Measurements from ENCODE around the gene NUDT9. TPM values are rescaled to one million over a fixed set of nuclear protein-coding genes. Genes with fewer than 3 reads are reported as not detected.
"Not testable (repeated sequence)": the region's sequence is repeated elsewhere in the genome, so short reads cannot be mapped to it uniquely, and the experiment has no call there.

NUDT9 gene
- total and polyA plus RNA-seq, 4 experiments from 2014 or later, result 16.7 to 24.9 (median 19.7) TPM

- intact Hi-C loops (cut with micrococcal nuclease), result no loop called here
- Histone ChIP-seq H3K27me3 (ENCODE audit: insufficient read depth, low read length) (no peaks in the 10 kb centered on the region), H3K9me3 (ENCODE audit: control insufficient read depth in 1 of 2, low read length in 2 of 2) (no peaks in the 10 kb centered on the region), H3K4me1 (ENCODE audit: insufficient read depth, low read length) (peaks cover 6% of the 10 kb centered on the region), H3K36me3 (ENCODE audit: insufficient read depth, low read length) (no peaks in the 10 kb centered on the region), H3K4me3 (ENCODE audit: low read length in 2 of 2) (no peak overlapping the region), H3K27ac (ENCODE audit: low read depth, low read length) (no peak overlapping the region)
- POLR2A ChIA-PET (ENCODE audit: partially characterized antibody), result interaction anchor here (1.3 to 1.6 kb wide), 2 partner anchors 15 to 16 kb away, joined by 4 read pairs; partner anchors contain the start of genes HSD17B11 and NUDT9
- H3K4me3 Mint-ChIP-seq, result peak overlapping the region in 6 of 8 donors; percentile 3 to 62 (median 28)
- peaks cover 20% of the 10 kb centered on the region in 2 donors for H3K27me3 Mint-ChIP-seq
- no peaks in the 10 kb centered on the region for H3K36me3 Mint-ChIP-seq
- peaks cover 6 to 10% (median 8%) of the 10 kb centered on the region in 4 donors for H3K4me1 Mint-ChIP-seq
- CTCF ChIA-PET (ENCODE audit: partially characterized antibody), result interaction anchor here (0.8 to 1.4 kb wide), 2 partner anchors 15 kb away, joined by 3 to 4 read pairs; partner anchors contain the start of gene HSD17B11
- no peak overlapping the region for H3K27ac Mint-ChIP-seq
- H3K9me3 Mint-ChIP-seq, result peaks cover 0 to 2% (median 0%) of the 10 kb centered on the region in 8 donors
- no peak for DNase-seq
These were observed 15.9 kb upstream of the NUDT9 start for GRCh38 chr4:87406462-87406861.

- H3K27ac ChIP-seq (ENCODE audit: low read depth, low read length); H3K27ac Mint-ChIP-seq: not testable (repeated sequence)
These were observed 15.5 kb upstream of the NUDT9 start for GRCh38 chr4:87406902-87407301.

GRCh38 chr4:87409420-87409939, 12.9 kb upstream of the NUDT9 start:
- Mint-ChIP-seq H3K27me3 (peaks cover 20% of the 10 kb centered on the region in 2 donors), H3K27ac (no peak overlapping the region), H3K9me3 (peaks cover 0 to 2% (median 0%) of the 10 kb centered on the region in 8 donors), H3K36me3 (no peaks in the 10 kb centered on the region), H3K4me1 (peaks cover 6 to 10% (median 8%) of the 10 kb centered on the region in 4 donors), H3K4me3 (no peak overlapping the region)
- Histone ChIP-seq H3K9me3 (ENCODE audit: control insufficient read depth in 1 of 2, low read length in 2 of 2) (no peaks in the 10 kb centered on the region), H3K36me3 (ENCODE audit: insufficient read depth, low read length) (no peaks in the 10 kb centered on the region), H3K4me3 (ENCODE audit: low read length in 2 of 2) (no peak overlapping the region), H3K4me1 (ENCODE audit: insufficient read depth, low read length) (peaks cover 6% of the 10 kb centered on the region), H3K27me3 (ENCODE audit: insufficient read depth, low read length) (no peaks in the 10 kb centered on the region), H3K27ac (ENCODE audit: low read depth, low read length) (no peak overlapping the region)
- ChIA-PET CTCF (ENCODE audit: partially characterized antibody) (no interaction called here), POLR2A (ENCODE audit: partially characterized antibody) (no interaction called here)
- intact Hi-C loops (cut with micrococcal nuclease), result no loop called here
- DNase-seq, result no peak

More at GRCh38 chr4:87406902-87407301, 15.5 kb upstream of the NUDT9 start:
- ChIA-PET POLR2A (ENCODE audit: partially characterized antibody) (interaction anchor here (1.3 to 1.6 kb wide), 2 partner anchors 16 kb away, joined by 4 read pairs; partner anchors contain the start of genes HSD17B11 and NUDT9), CTCF (ENCODE audit: partially characterized antibody) (interaction anchor here (0.7 to 1.7 kb wide), 4 partner anchors 14 to 1208 kb away, joined by 3 to 4 read pairs (median 4); partner anchors contain the start of gene HSD17B11)
- H3K36me3 Mint-ChIP-seq; H3K9me3 ChIP-seq (ENCODE audit: control insufficient read depth in 1 of 2, low read length in 2 of 2); H3K4me3 ChIP-seq (ENCODE audit: low read length in 2 of 2); H3K36me3 ChIP-seq (ENCODE audit: insufficient read depth, low read length); DNase-seq; intact Hi-C loops (cut with micrococcal nuclease); H3K4me1 Mint-ChIP-seq; H3K4me1 ChIP-seq (ENCODE audit: insufficient read depth, low read length); H3K9me3 Mint-ChIP-seq; H3K27me3 ChIP-seq (ENCODE audit: insufficient read depth, low read length): not testable (repeated sequence)
- peaks cover 20% of the 10 kb centered on the region in 2 donors for H3K27me3 Mint-ChIP-seq
- H3K4me3 Mint-ChIP-seq, result peak overlapping the region in 4 of 8 donors; percentile 24 to 45 (median 28)

GRCh38 chr4:87410157-87410556, 12.2 kb upstream of the NUDT9 start:
- Histone ChIP-seq H3K27ac (ENCODE audit: low read depth, low read length) (no peak overlapping the region), H3K27me3 (ENCODE audit: insufficient read depth, low read length) (no peaks in the 10 kb centered on the region), H3K4me3 (ENCODE audit: low read length in 2 of 2) (no peak overlapping the region), H3K9me3 (ENCODE audit: control insufficient read depth in 1 of 2, low read length in 2 of 2) (no peaks in the 10 kb centered on the region), H3K36me3 (ENCODE audit: insufficient read depth, low read length) (no peaks in the 10 kb centered on the region), H3K4me1 (ENCODE audit: insufficient read depth, low read length) (peaks cover 6% of the 10 kb centered on the region)
- H3K27ac Mint-ChIP-seq, result no peak overlapping the region
- H3K27me3 Mint-ChIP-seq, result peaks cover 20 to 21% of the 10 kb centered on the region in 2 donors
- intact Hi-C loops (cut with micrococcal nuclease), result no loop called here
- peaks cover 6 to 10% (median 8%) of the 10 kb centered on the region in 4 donors for H3K4me1 Mint-ChIP-seq
- ChIA-PET CTCF (ENCODE audit: partially characterized antibody) (interaction anchor here (1.0 to 1.8 kb wide), 3 partner anchors 16 to 34 kb away, joined by 3 to 6 read pairs (median 4); partner anchors contain the start of gene HSD17B11), POLR2A (ENCODE audit: partially characterized antibody) (no interaction called here)
- H3K36me3 Mint-ChIP-seq, result no peaks in the 10 kb centered on the region
- H3K4me3 Mint-ChIP-seq, result no peak overlapping the region
- H3K9me3 Mint-ChIP-seq, result peaks cover 0 to 2% (median 0%) of the 10 kb centered on the region in 8 donors
- DNase-seq, result no peak

- CTCF ChIA-PET (ENCODE audit: partially characterized antibody), result interaction anchor here (1.0 to 1.8 kb wide), 3 partner anchors 16 to 35 kb away, joined by 3 to 6 read pairs (median 4); partner anchors contain the start of gene HSD17B11
- Mint-ChIP-seq H3K36me3 (no peaks in the 10 kb centered on the region), H3K9me3 (peaks cover 0 to 2% (median 0%) of the 10 kb centered on the region in 8 donors), H3K4me3 (no peak overlapping the region), H3K27ac (no peak overlapping the region), H3K27me3 (peaks cover 20 to 21% of the 10 kb centered on the region in 2 donors), H3K4me1 (peaks cover 6 to 10% (median 8%) of the 10 kb centered on the region in 4 donors)
- peaks cover 6% of the 10 kb centered on the region for H3K4me1 ChIP-seq (ENCODE audit: insufficient read depth, low read length)
- no peak overlapping the region for H3K4me3 ChIP-seq (ENCODE audit: low read length in 2 of 2)
- H3K27ac ChIP-seq (ENCODE audit: low read depth, low read length), result no peak overlapping the region
- no peaks in the 10 kb centered on the region for H3K27me3 ChIP-seq (ENCODE audit: insufficient read depth, low read length)
- H3K36me3 ChIP-seq (ENCODE audit: insufficient read depth, low read length), result no peaks in the 10 kb centered on the region
- POLR2A ChIA-PET (ENCODE audit: partially characterized antibody), result interaction anchor here (1.3 kb wide), 1 partner anchor 12 kb away, joined by 4 read pairs; the partner anchor contains the start of gene NUDT9
- no peak for DNase-seq
- intact Hi-C loops (cut with micrococcal nuclease), result no loop called here
- no peaks in the 10 kb centered on the region for H3K9me3 ChIP-seq (ENCODE audit: control insufficient read depth in 1 of 2, low read length in 2 of 2)
These were observed 11.7 kb upstream of the NUDT9 start for GRCh38 chr4:87410679-87411078.

- Mint-ChIP-seq H3K4me3 (no peak overlapping the region), H3K9me3 (no peaks in the 10 kb centered on the region), H3K4me1 (no peaks in the 10 kb centered on the region), H3K36me3 (no peaks in the 10 kb centered on the region), H3K27ac (no peak overlapping the region), H3K27me3 (peaks cover 9 to 10% of the 10 kb centered on the region in 2 donors)
- ChIA-PET CTCF (ENCODE audit: partially characterized antibody) (no interaction called here), POLR2A (ENCODE audit: partially characterized antibody) (no interaction called here)
- Histone ChIP-seq H3K27ac (ENCODE audit: low read depth, low read length) (no peak overlapping the region), H3K4me1 (ENCODE audit: insufficient read depth, low read length) (no peaks in the 10 kb centered on the region), H3K27me3 (ENCODE audit: insufficient read depth, low read length) (no peaks in the 10 kb centered on the region), H3K4me3 (ENCODE audit: low read length in 2 of 2) (no peak overlapping the region), H3K36me3 (ENCODE audit: insufficient read depth, low read length) (no peaks in the 10 kb centered on the region), H3K9me3 (ENCODE audit: control insufficient read depth in 1 of 2, low read length in 2 of 2) (no peaks in the 10 kb centered on the region)
- intact Hi-C loops (cut with micrococcal nuclease), result no loop called here
- DNase-seq, result no peak
These were observed 7.6 kb upstream of the NUDT9 start for GRCh38 chr4:87414816-87415215.

GRCh38 chr4:87416965-87417364, 5.4 kb upstream of the NUDT9 start:
- Mint-ChIP-seq H3K27me3 (peaks cover 0 to 1% of the 10 kb centered on the region in 2 donors), H3K27ac (no peak overlapping the region), H3K4me3 (no peak overlapping the region), H3K4me1 (peaks cover 3 to 15% (median 11%) of the 10 kb centered on the region in 4 donors), H3K36me3 (no peaks in the 10 kb centered on the region), H3K9me3 (no peaks in the 10 kb centered on the region)
- no peak for DNase-seq
- ChIA-PET CTCF (ENCODE audit: partially characterized antibody) (interaction anchor here (0.7 to 1.0 kb wide), 2 partner anchors 17 to 495 kb away, joined by 4 read pairs; no protein-coding TSS in a partner anchor), POLR2A (ENCODE audit: partially characterized antibody) (no interaction called here)
- Histone ChIP-seq H3K9me3 (ENCODE audit: control insufficient read depth in 1 of 2, low read length in 2 of 2) (no peaks in the 10 kb centered on the region), H3K4me3 (ENCODE audit: low read length in 2 of 2) (no peak overlapping the region), H3K27ac (ENCODE audit: low read depth, low read length) (no peak overlapping the region), H3K4me1 (ENCODE audit: insufficient read depth, low read length) (peaks cover 8% of the 10 kb centered on the region), H3K36me3 (ENCODE audit: insufficient read depth, low read length) (no peaks in the 10 kb centered on the region), H3K27me3 (ENCODE audit: insufficient read depth, low read length) (no peaks in the 10 kb centered on the region)
- intact Hi-C loops (cut with micrococcal nuclease), result no loop called here
